NCI-H748 (cell line): Measurements from ENCODE around the gene SPAG16.
"Not testable (repeated sequence)": the region's sequence is repeated elsewhere in the genome, so short reads cannot be mapped to it uniquely, and the experiment has no call there.

Experiments used
- DNase-seq: peaks from one replicate; lab custom pipeline; 2025; ENCODE audit not compliant: unreplicated experiment; lab: John Stamatoyannopoulos, UW

SPAG16 gene

GRCh38 chr2:213989207-213989606 lies 704.9 kb downstream of the SPAG16 start:
- DNase-seq, result no peak

- DNase-seq, result no peak
These were observed 707.3 kb downstream of the SPAG16 start for GRCh38 chr2:213991453-213992108.

DNA sequence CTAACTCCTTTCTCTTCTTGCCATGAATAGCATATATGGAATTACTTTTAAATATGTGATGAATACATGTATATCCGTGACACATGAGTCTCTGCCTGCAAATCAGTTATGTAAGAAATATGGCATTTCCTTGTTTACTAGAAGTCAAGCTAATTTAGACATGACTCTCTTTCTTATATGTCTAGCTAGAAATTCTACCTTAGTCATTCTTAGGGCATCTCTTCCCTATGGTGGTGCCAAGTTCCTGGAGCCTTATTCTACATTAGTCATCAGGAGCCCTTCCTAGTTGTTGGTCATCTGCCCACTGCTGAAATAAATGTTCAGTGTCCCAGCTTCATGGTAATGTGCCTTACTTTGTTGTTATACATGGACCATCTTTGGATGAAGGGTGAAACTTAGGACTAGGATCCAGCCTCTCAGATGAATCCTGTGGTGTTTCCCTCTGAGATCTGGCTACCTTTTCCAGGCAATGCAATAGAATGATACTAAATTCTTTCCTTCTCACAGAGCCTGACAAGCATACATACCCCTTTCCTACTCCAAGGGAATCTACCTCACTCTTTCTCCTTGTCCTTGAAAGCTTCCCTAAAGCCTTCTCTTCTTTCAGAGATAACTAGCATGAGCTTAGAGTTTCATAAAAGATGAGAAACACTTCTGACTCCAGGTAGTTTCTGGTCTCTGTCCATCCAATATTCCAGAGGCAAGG lies 711.3 kb downstream of the SPAG16 start:
- no peak for DNase-seq

GRCh38 chr2:213998976-213999375 lies 714.7 kb downstream of the SPAG16 start:
- not testable (repeated sequence) for DNase-seq

GRCh38 chr2:214004463-214004862 lies 720.2 kb downstream of the SPAG16 start:
- DNase-seq, result no peak

- no peak for DNase-seq
These were observed 721.1 kb downstream of the SPAG16 start for GRCh38 chr2:214005337-214005736.

GRCh38 chr2:214006601-214007000 lies 722.3 kb downstream of the SPAG16 start:
- no peak for DNase-seq

GRCh38 chr2:214011676-214012075 lies 727.4 kb downstream of the SPAG16 start:
- DNase-seq, result no peak

- no peak for DNase-seq
These were observed 730.4 kb downstream of the SPAG16 start for GRCh38 chr2:214014551-214015220.

GRCh38 chr2:214019229-214019972 lies 735.1 kb downstream of the SPAG16 start:
- no peak for DNase-seq

DNA sequence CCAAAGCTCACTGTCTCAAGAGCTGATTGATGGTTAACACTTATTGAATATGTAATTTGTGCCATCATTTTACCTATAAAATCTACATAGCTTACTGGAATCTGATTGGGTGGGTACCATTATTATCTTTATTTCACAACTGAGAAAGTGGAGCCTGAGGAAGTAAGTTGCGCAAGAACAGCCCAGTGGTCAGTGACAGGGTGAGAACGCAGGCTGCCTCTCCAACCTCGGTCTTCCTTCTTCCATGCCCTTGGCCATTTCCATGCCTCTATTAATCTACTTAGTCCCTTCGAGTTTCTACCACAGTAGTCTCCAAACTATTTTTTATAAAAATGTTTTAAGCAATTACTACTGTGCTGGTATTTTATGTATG lies 735.7 kb downstream of the SPAG16 start:
- DNase-seq, result no peak

- no peak for DNase-seq
These were observed 744.9 kb downstream of the SPAG16 start for GRCh38 chr2:214029190-214029589.

DNA sequence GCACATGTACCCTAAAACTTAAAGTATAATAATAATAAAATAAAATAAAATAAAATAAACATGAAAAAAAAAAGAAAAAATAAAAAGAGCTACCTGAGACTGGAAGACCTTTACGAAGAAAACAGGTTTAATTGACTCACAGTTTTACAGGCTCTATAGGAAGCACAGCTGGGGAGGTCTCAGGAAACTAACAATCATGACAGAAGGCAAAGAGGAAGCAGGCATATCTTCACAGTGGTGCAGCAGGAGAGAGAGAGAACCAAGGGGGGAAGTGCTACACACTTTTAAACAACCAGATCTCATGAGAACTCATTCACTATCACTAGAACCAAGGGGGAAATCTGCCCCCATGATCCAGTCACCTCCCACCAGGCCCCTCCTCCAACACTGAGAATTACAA lies 747.3 kb downstream of the SPAG16 start:
- no peak for DNase-seq

DNA sequence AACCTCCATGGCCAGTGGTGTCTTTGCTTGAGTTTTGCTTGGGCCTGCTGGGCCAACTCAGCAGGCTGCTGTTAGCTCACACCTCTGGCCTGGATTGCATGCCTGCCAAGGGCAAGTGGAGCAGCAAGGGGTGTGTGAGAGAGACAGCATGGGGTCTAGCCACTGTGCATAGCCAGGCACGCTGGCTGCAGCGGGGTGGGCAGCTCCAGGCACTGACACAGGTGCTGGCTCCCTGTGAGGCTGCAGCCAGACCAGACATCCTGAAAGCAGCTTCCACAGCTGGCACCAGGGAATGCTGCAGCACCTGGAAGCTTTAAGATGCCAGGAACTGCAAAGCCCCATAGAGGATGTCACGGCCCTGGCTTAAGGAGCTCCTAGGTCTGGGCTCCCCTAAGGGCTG lies 750.2 kb downstream of the SPAG16 start:
- no peak for DNase-seq

DNA sequence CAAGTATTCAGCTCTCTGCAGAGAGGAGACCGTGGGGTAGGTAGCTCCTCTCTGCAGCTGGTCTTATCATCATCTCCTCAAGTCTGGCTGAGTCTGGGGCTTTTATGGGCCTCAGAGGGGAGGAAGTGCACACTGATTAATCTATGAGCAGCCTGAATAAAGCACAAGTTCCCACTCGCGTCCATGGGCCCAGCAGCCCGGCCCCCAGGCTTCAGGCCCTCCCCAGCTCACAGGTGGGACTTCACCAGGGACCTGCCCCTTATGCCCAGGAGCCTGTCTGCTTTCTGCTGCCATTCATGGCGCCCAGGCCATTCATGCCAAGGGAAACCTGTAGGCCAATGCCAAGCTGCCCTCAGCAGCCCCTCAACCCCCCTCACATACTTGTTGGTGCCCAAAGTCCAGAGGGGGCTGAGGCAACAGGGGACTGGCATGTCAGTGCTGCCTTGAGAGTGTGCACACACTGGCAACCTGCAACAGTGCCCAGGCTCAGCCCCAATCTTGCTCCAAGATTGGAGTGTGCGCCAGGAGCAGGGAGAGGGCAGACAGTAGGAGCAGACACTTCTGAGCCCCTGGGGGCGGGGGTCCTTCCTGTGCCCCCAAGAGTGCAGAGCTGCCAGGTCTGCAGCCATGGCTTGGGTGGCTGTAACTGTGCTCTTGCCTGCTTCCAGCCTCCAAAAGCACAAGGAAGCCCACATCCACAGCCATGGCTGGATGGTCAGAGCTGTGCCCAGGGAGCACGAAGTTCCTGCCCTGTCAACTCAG lies 751.0 kb downstream of the SPAG16 start:
- peak; percentile 15 for DNase-seq

- no peak for DNase-seq
These were observed 751.7 kb downstream of the SPAG16 start for GRCh38 chr2:214035921-214036320.

- DNase-seq, result no peak
These were observed 753.9 kb downstream of the SPAG16 start for GRCh38 chr2:214038186-214038585.

GRCh38 chr2:214050731-214051130 lies 766.5 kb downstream of the SPAG16 start:
- DNase-seq, result no peak

GRCh38 chr2:214051585-214051984 lies 767.3 kb downstream of the SPAG16 start:
- no peak for DNase-seq

- no peak for DNase-seq
These were observed 768.0 kb downstream of the SPAG16 start for GRCh38 chr2:214052235-214052634.

- DNase-seq, result no peak
These were observed 773.7 kb downstream of the SPAG16 start for GRCh38 chr2:214057986-214058385.
